HFF-Myc (cell line): ENCODE data around the gene ARHGAP15.

ENCODE experiments used
- DNase-seq: peaks from one replicate; pipeline ENCODE4 v3.0.0-alpha.2; 2011; ENCODE audit warnings: low read depth; ENCODE audit errors: extremely low read depth
- H3K4me3 ChIP-seq: replicated peaks from 2 replicates; pipeline ENCODE4 v1.5.1; 2011; ENCODE audit warnings: low read depth, mild to moderate bottlenecking, control low read depth, low read length
- TF ChIP-seq, protein P1 (sequence below): IDR thresholded peaks from 2 replicates; pipeline ENCODE4 v1.5.1; 2012; ENCODE audit warnings: mild to moderate bottlenecking, low read depth, low read length, control low read depth; ENCODE audit errors: missing control alignments

ARHGAP15 gene

GRCh38 chr2:143361346-143361745, 232.1 kb downstream of the ARHGAP15 start:
- DNase-seq = no peak
- H3K4me3 ChIP-seq = no peak overlapping the region
- TF ChIP-seq, protein P1, sequence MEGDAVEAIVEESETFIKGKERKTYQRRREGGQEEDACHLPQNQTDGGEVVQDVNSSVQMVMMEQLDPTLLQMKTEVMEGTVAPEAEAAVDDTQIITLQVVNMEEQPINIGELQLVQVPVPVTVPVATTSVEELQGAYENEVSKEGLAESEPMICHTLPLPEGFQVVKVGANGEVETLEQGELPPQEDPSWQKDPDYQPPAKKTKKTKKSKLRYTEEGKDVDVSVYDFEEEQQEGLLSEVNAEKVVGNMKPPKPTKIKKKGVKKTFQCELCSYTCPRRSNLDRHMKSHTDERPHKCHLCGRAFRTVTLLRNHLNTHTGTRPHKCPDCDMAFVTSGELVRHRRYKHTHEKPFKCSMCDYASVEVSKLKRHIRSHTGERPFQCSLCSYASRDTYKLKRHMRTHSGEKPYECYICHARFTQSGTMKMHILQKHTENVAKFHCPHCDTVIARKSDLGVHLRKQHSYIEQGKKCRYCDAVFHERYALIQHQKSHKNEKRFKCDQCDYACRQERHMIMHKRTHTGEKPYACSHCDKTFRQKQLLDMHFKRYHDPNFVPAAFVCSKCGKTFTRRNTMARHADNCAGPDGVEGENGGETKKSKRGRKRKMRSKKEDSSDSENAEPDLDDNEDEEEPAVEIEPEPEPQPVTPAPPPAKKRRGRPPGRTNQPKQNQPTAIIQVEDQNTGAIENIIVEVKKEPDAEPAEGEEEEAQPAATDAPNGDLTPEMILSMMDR = no peak

DNA sequence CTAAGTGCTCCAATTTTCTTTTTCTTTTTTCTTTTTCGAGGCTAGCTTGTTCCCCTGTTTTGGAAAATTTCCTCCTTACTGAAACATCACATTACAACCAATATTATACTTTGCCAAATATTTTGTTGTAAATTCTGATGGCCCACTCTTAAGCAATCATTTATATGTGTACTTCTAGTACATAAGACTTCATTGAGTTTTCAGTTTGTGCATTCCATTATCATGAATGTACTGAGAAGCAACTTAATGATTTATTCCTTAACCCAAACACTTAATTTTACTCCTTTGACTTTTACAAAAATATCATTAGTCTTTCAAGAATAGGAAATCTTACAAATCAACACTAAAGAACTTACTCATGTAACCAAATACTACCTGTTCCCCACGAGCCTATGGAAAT, 242.4 kb downstream of the ARHGAP15 start:
- no peak for DNase-seq
- TF ChIP-seq, protein P1 = no peak
- H3K4me3 ChIP-seq = no peak overlapping the region

GRCh38 chr2:143375384-143375880, 246.2 kb downstream of the ARHGAP15 start:
- TF ChIP-seq, protein P1 = no peak
- no peak overlapping the region for H3K4me3 ChIP-seq
- no peak for DNase-seq

GRCh38 chr2:143378996-143379395, 249.8 kb downstream of the ARHGAP15 start:
- no peak overlapping the region for H3K4me3 ChIP-seq
- TF ChIP-seq, protein P1 = no peak
- no peak for DNase-seq

DNA sequence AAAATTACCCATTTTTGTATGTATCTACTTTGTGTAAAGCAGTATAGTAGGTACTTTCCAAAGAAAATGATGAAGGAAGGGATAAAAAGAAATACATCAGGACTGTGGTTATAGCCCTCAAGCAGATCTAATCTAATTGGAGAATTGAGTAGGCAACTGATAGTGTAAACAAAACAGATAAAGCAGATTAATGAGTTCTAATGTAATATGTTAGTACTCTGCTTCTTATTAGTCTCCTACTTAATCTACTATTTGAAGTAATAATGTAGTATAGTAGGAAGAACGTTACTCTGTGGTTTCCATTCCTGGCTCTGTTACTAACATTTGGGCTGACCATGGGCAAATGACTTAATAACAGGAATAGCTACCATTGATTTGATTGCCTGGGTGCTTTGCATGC, 250.7 kb downstream of the ARHGAP15 start:
- H3K4me3 ChIP-seq = no peak overlapping the region
- TF ChIP-seq, protein P1 = no peak
- no peak for DNase-seq

DNA sequence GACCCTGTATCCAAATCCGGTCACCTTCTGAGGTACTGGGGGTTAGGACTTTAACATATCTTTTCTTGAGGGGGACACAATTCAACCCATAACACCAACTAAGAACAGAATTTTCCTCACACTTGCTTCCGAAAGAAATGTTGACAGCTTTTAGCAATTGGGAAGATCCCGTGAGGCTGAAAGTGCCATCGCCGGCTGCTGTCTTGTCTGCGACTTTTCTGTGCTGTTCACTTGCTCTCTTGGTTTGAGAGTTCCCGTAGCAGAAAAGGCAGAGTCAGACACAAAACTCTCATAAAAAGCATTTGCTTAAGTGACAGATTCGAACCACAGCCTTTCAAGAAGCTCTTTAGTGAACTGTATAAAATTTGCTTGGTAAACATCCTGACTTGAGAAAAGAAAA, 253.4 kb downstream of the ARHGAP15 start:
- TF ChIP-seq, protein P1 = no peak
- H3K4me3 ChIP-seq = no peak overlapping the region
- DNase-seq = no peak

DNA sequence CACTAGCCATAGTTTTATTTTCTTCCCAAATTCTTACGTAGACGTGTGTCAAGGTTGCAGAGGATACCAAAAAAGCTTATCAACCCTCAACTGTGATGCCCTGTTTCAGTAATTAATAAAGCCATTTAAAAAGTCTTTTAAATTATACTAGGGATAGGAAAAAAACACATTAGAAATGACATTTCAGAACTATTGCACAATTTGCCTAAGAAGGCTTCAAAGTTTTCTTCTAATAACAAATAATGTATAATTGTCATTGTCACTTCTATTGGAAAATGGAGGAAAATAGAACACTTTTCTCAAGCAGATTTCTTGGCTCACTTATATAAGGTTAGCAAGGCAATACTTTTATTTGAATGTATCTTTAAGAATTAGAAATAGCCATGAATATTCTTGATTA, 253.8 kb downstream of the ARHGAP15 start:
- no peak overlapping the region for H3K4me3 ChIP-seq
- no peak for DNase-seq
- TF ChIP-seq, protein P1 = no peak
